ENCODE measurements around the gene GRID1.
A peak's percentile ranks its signal among the peaks of the same experiment; 100 is the strongest.

Gene GRID1

GRCh38 chr10:86261941-86262687, 104.5 kb downstream of the GRID1 start:
- FAIRE-seq (peak; percentile 47), DNase-seq (ENCODE audit: insufficient read length, low spot score) (peak; percentile 47)
- TF ChIP-seq PAX5 (IDR thresholded peaks at IDR 0.05; ENCODE audit: insufficient read depth, low read length, severe bottlenecking) (no peak), POU2F2 (IDR thresholded peaks at IDR 0.05; ENCODE audit: low read depth, low read length) (no peak), POLR2A (IDR thresholded peaks at IDR 0.05; ENCODE audit: low read depth, low read length) (no peak), POLR2AphosphoS5 (IDR thresholded peaks at IDR 0.05; ENCODE audit: low read depth, low read length) (no peak), TAF1 (IDR thresholded peaks at IDR 0.05; ENCODE audit: low read depth, low read length) (no peak)

GRCh38 chr10:86261470-86261869, 105.1 kb downstream of the GRID1 start:
- FAIRE-seq (no peak), DNase-seq (ENCODE audit: insufficient read length, low spot score) (no peak)
- TF ChIP-seq POLR2A (IDR thresholded peaks at IDR 0.05; ENCODE audit: low read depth, low read length) (no peak), PAX5 (IDR thresholded peaks at IDR 0.05; ENCODE audit: insufficient read depth, low read length, severe bottlenecking) (no peak), SPI1 (IDR thresholded peaks at IDR 0.05; ENCODE audit: low read depth, low read length) (no peak), TAF1 (IDR thresholded peaks at IDR 0.05; ENCODE audit: low read depth, low read length) (no peak), POLR2AphosphoS5 (IDR thresholded peaks at IDR 0.05; ENCODE audit: low read depth, low read length) (no peak), POU2F2 (IDR thresholded peaks at IDR 0.05; ENCODE audit: low read depth, low read length) (no peak)

- FAIRE-seq: no peak
- no peak for DNase-seq (ENCODE audit: insufficient read length, low spot score)
- no peak for TF ChIP-seq POU2F2 (IDR thresholded peaks at IDR 0.05; ENCODE audit: low read depth, low read length)
Observed at GRCh38 chr10:86260564-86260963, 106.0 kb downstream of the GRID1 start.

- DNase-seq (ENCODE audit: insufficient read length, low spot score) (no peak), FAIRE-seq (no peak)
- TF ChIP-seq TAF1 (IDR thresholded peaks at IDR 0.05; ENCODE audit: low read depth, low read length) (no peak), POLR2A (IDR thresholded peaks at IDR 0.05; ENCODE audit: low read depth, low read length) (no peak), PAX5 (IDR thresholded peaks at IDR 0.05; ENCODE audit: insufficient read depth, low read length, severe bottlenecking) (no peak), POLR2AphosphoS5 (IDR thresholded peaks at IDR 0.05; ENCODE audit: low read depth, low read length) (no peak), POU2F2 (IDR thresholded peaks at IDR 0.05; ENCODE audit: low read depth, low read length) (no peak), SPI1 (IDR thresholded peaks at IDR 0.05; ENCODE audit: low read depth, low read length) (no peak)
Observed at GRCh38 chr10:86259901-86260562, 106.6 kb downstream of the GRID1 start.

GRCh38 chr10:86258941-86259340, 107.7 kb downstream of the GRID1 start:
- TF ChIP-seq SPI1 (IDR thresholded peaks at IDR 0.05; ENCODE audit: low read depth, low read length): no peak
- DNase-seq (ENCODE audit: insufficient read length, low spot score) (no peak), FAIRE-seq (no peak)

- DNase-seq (ENCODE audit: insufficient read length, low spot score): no peak
- TF ChIP-seq SPI1 (IDR thresholded peaks at IDR 0.05; ENCODE audit: low read depth, low read length): no peak
- no peak for TF ChIP-seq POLR2A (IDR thresholded peaks at IDR 0.05; ENCODE audit: low read depth, low read length)
Observed at GRCh38 chr10:86258499-86258898, 108.1 kb downstream of the GRID1 start.

GRCh38 chr10:86257683-86258082, 108.9 kb downstream of the GRID1 start:
- no peak for FAIRE-seq
- no peak for DNase-seq (ENCODE audit: insufficient read length, low spot score)
- TF ChIP-seq PAX5 (IDR thresholded peaks at IDR 0.05; ENCODE audit: insufficient read depth, low read length, severe bottlenecking) (no peak), TAF1 (IDR thresholded peaks at IDR 0.05; ENCODE audit: low read depth, low read length) (no peak), POLR2A (IDR thresholded peaks at IDR 0.05; ENCODE audit: low read depth, low read length) (no peak), SPI1 (IDR thresholded peaks at IDR 0.05; ENCODE audit: low read depth, low read length) (no peak), POLR2AphosphoS5 (IDR thresholded peaks at IDR 0.05; ENCODE audit: low read depth, low read length) (no peak), POU2F2 (IDR thresholded peaks at IDR 0.05; ENCODE audit: low read depth, low read length) (no peak)

More at GRCh38 chr10:86258499-86258898, 108.1 kb downstream of the GRID1 start:
- FAIRE-seq: no peak

- TF ChIP-seq POU2F2 (IDR thresholded peaks at IDR 0.05; ENCODE audit: low read depth, low read length) (no peak), POLR2A (IDR thresholded peaks at IDR 0.05; ENCODE audit: low read depth, low read length) (no peak), TAF1 (IDR thresholded peaks at IDR 0.05; ENCODE audit: low read depth, low read length) (no peak), PAX5 (IDR thresholded peaks at IDR 0.05; ENCODE audit: insufficient read depth, low read length, severe bottlenecking) (no peak), POLR2AphosphoS5 (IDR thresholded peaks at IDR 0.05; ENCODE audit: low read depth, low read length) (no peak)
- no peak for DNase-seq (ENCODE audit: insufficient read length, low spot score)
- no peak for FAIRE-seq
Observed at GRCh38 chr10:86256690-86257315, 109.8 kb downstream of the GRID1 start.

GRCh38 chr10:86255405-86256251, 111.0 kb downstream of the GRID1 start:
- FAIRE-seq (no peak), DNase-seq (ENCODE audit: insufficient read length, low spot score) (no peak)
- TF ChIP-seq SPI1 (IDR thresholded peaks at IDR 0.05; ENCODE audit: low read depth, low read length) (no peak), POLR2AphosphoS5 (IDR thresholded peaks at IDR 0.05; ENCODE audit: low read depth, low read length) (no peak), POU2F2 (IDR thresholded peaks at IDR 0.05; ENCODE audit: low read depth, low read length) (no peak), TAF1 (IDR thresholded peaks at IDR 0.05; ENCODE audit: low read depth, low read length) (no peak), PAX5 (IDR thresholded peaks at IDR 0.05; ENCODE audit: insufficient read depth, low read length, severe bottlenecking) (no peak), POLR2A (IDR thresholded peaks at IDR 0.05; ENCODE audit: low read depth, low read length) (no peak)

Measured in GM12891 (cell line).